H1 (cell line): ENCODE results near the gene UNC79. TPM values are rescaled to one million over a fixed set of nuclear protein-coding genes. Genes with fewer than 3 reads are reported as not detected.

Experiments
- polyA plus RNA-seq, 7 experiments: library from polyadenylated mRNA; depleted of rRNA in 3 of 7; stranded (reverse) in 5 of 7; unstranded in 2 of 7; fragments of >200 nt in 5 of 7; fragments of 200-250 nt in 2 of 7; gene quantifications; 1 replicate in 5 of 7; 2 replicates in 1 of 7; 4 replicates in 1 of 7; pipeline versions ENCODE4 v1.2.1 to v1.2.3, GENCODE V29; 2011 to 2013; ENCODE audit warnings: missing spikeins in 2 of 7, mixed read lengths in 2 of 7
- total RNA-seq: library from RNA; stranded (reverse); fragmentation: NEBNext Ultra II Directional; extraction: Animal tissue kit (Norgen Biotek cat#: 25700); gene quantifications from 2 replicates; pipeline ENCODE4 v1.2.1, GENCODE V29; 2021
- TF ChIP-seq, protein P1 (sequence below): IDR thresholded peaks from 2 replicates; pipeline ENCODE4 v1.6.1; 2012; ENCODE audit warnings: low read length, inconsistent platforms

UNC79 gene
- total and polyA plus RNA-seq, 2 of the 8 experiments (the other 6 are each of a cell fraction or from before 2014, with no cell fraction given), result 1.8 to 2.3 TPM

DNA sequence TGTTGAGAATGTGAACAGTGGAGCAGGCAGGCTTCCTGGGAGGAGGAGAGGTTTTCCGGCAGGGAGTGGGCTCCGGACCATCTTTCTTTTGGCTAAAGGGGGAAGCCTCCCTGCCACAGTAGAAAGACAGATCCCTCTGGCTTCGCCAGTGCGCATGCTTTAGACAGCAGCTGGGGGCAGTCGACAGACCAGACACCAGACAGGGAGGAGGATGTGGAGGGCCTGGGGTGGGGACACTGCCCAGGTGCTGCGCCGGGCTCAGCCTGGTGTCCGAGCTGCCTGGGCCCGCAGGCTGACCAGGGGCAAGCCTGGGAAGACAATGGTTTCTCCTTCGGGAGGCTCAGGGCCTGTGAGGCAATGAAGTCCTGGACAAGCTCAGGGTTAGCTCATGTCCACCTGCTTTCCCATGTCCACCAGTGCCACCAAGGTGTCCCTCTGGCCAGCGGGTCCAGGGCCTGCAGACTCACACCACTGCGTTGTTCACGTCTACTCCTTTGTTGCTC is 290.3 kb downstream of the UNC79 start (continued):
- TF ChIP-seq, protein P1, sequence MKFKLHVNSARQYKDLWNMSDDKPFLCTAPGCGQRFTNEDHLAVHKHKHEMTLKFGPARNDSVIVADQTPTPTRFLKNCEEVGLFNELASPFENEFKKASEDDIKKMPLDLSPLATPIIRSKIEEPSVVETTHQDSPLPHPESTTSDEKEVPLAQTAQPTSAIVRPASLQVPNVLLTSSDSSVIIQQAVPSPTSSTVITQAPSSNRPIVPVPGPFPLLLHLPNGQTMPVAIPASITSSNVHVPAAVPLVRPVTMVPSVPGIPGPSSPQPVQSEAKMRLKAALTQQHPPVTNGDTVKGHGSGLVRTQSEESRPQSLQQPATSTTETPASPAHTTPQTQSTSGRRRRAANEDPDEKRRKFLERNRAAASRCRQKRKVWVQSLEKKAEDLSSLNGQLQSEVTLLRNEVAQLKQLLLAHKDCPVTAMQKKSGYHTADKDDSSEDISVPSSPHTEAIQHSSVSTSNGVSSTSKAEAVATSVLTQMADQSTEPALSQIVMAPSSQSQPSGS, result no peak
